Osteoblast (primary cell): Measurements from ENCODE around the gene ZIC4. TPM values are rescaled to one million over a fixed set of nuclear protein-coding genes. Genes with fewer than 3 reads are reported as not detected.

Source experiments
- DNase-seq: peaks from one replicate; pipeline ENCODE4 v3.0.0; 2011; ENCODE audit warnings: low spot score, mixed read lengths; ENCODE audit not compliant: insufficient read length; ENCODE audit errors: missing footprints
- H2AFZ ChIP-seq: 2 replicates; pipeline ENCODE4 v1.6.0; 2011; ENCODE audit warnings: mild to moderate bottlenecking, low read length
- H3K27ac ChIP-seq: 2 replicates; pipeline ENCODE4 v1.5.1; 2011; ENCODE audit warnings: mild to moderate bottlenecking, low read depth, low read length, moderate library complexity
- H3K27me3 ChIP-seq: 2 replicates; pipeline ENCODE4 v1.6.0; 2012; ENCODE audit warnings: mild to moderate bottlenecking, control low read depth, inconsistent platforms, low read length, moderate library complexity; ENCODE audit not compliant: insufficient read depth
- H3K36me3 ChIP-seq: 2 replicates; pipeline ENCODE4 v1.5.1; 2011; ENCODE audit warnings: mild to moderate bottlenecking, low read length, control low read depth, moderate library complexity; ENCODE audit not compliant: insufficient read depth
- H3K4me1 ChIP-seq: 2 replicates; pipeline ENCODE4 v1.5.1; 2011; ENCODE audit warnings: mild to moderate bottlenecking, low read length, control low read depth, moderate library complexity; ENCODE audit not compliant: insufficient read depth
- H3K4me2 ChIP-seq: 2 replicates; pipeline ENCODE4 v1.6.0; 2011; ENCODE audit warnings: mild to moderate bottlenecking, low read length; ENCODE audit not compliant: insufficient read depth
- H3K4me3 ChIP-seq: fragments of 200-600 bp; sonication (generic); 3 replicates; pipeline ENCODE4 v1.5.1; 2012; ENCODE audit warnings: mild to moderate bottlenecking, low read length, inconsistent platforms; ENCODE audit not compliant: insufficient read depth
- H3K79me2 ChIP-seq: 2 replicates; pipeline ENCODE4 v1.6.0; 2012; ENCODE audit warnings: mild to moderate bottlenecking, low read length, control low read depth, inconsistent platforms; ENCODE audit not compliant: insufficient read depth
- H3K9me3 ChIP-seq: 2 replicates; pipeline ENCODE4 v1.5.1; 2011; ENCODE audit warnings: low read depth, low read length, control low read depth
- H4K20me1 ChIP-seq: 2 replicates; pipeline ENCODE4 v1.6.0; 2012; ENCODE audit warnings: mild to moderate bottlenecking, low read length, control low read depth; ENCODE audit not compliant: insufficient read depth
- total RNA-seq: library from RNA; depleted of rRNA; stranded (reverse); fragments of >200 nt; gene quantifications from 2 replicates; pipeline ENCODE4 v1.2.3, GENCODE V29; 2012
- TF ChIP-seq, protein P1 (sequence below): IDR thresholded peaks from 2 replicates; pipeline ENCODE4 v1.5.1; 2011; ENCODE audit warnings: mild to moderate bottlenecking, low read depth, low read length, moderate library complexity; ENCODE audit errors: extremely low read depth

Gene ZIC4
- total RNA-seq, 1 donor = 0.72 TPM

- H2AFZ ChIP-seq = no peak overlapping the region
- H3K4me3 ChIP-seq = no peak overlapping the region
- no peak for DNase-seq
- H3K4me2 ChIP-seq = no peak overlapping the region
- no peaks in the 10 kb centered on the region for H3K36me3 ChIP-seq
- H3K4me1 ChIP-seq = no peaks in the 10 kb centered on the region
- H3K79me2 ChIP-seq = no peaks in the 10 kb centered on the region
- peaks cover 96% of the 10 kb centered on the region for H3K27me3 ChIP-seq
- no peak overlapping the region for H3K27ac ChIP-seq
- no peaks in the 10 kb centered on the region for H3K9me3 ChIP-seq
- H4K20me1 ChIP-seq = peaks cover 3% of the 10 kb centered on the region
- TF ChIP-seq, protein P1, sequence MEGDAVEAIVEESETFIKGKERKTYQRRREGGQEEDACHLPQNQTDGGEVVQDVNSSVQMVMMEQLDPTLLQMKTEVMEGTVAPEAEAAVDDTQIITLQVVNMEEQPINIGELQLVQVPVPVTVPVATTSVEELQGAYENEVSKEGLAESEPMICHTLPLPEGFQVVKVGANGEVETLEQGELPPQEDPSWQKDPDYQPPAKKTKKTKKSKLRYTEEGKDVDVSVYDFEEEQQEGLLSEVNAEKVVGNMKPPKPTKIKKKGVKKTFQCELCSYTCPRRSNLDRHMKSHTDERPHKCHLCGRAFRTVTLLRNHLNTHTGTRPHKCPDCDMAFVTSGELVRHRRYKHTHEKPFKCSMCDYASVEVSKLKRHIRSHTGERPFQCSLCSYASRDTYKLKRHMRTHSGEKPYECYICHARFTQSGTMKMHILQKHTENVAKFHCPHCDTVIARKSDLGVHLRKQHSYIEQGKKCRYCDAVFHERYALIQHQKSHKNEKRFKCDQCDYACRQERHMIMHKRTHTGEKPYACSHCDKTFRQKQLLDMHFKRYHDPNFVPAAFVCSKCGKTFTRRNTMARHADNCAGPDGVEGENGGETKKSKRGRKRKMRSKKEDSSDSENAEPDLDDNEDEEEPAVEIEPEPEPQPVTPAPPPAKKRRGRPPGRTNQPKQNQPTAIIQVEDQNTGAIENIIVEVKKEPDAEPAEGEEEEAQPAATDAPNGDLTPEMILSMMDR = no peak
Measured at GRCh38 chr3:147370349-147370748, 36.0 kb downstream of the ZIC4 start.

DNA sequence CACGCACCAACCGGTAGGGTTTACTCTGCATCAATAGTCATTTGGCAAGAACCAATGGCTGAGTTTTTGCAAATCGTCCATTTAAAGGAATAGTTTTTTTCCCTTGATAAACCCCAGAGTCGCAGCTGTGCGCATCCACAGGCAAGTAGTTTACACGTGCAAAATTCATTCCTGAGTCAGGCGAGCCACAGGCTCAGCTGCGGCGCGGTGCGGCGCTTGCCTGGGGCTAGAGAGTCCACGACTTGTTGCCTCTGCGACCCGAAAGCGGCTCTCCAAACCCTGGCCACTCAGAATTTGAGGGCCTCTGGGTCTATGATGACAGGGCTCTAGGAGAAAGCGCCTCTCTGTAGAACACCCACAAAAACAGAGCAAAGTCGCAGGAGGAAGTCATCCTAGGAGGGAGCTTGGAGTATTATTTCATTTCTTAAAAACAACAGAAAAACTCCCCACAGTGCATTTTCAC lies 36.7 kb downstream of the ZIC4 start:
- H3K4me3 ChIP-seq = no peak overlapping the region
- H3K9me3 ChIP-seq = no peaks in the 10 kb centered on the region
- H3K79me2 ChIP-seq = no peaks in the 10 kb centered on the region
- H3K36me3 ChIP-seq = no peaks in the 10 kb centered on the region
- H3K4me1 ChIP-seq = no peaks in the 10 kb centered on the region
- no peak for DNase-seq
- H2AFZ ChIP-seq = no peak overlapping the region
- H3K4me2 ChIP-seq = no peak overlapping the region
- H3K27me3 ChIP-seq = peaks cover 96% of the 10 kb centered on the region
- H3K27ac ChIP-seq = no peak overlapping the region
- TF ChIP-seq, protein P1 = no peak
- H4K20me1 ChIP-seq = peaks cover 3% of the 10 kb centered on the region

DNA sequence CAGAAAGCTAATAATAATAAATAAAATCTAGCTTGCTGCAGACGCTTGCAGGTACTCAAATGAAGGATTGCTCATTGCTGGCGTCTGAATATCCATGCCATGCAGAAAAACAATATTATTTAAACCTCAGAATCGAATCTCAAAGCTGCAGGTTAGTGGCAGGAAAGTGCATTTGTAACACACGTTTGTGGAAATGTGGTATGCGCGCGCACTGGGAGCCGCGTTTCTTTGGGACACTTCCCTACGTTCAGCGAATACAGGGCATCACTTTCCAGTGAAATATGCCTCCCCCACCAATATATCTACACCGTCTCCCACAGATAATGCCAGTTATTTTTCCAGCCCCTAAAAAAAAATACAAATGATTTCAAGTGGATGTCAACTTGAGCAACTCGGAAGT lies 37.1 kb downstream of the ZIC4 start:
- Histone ChIP-seq H3K79me2 (no peaks in the 10 kb centered on the region), H3K9me3 (no peaks in the 10 kb centered on the region), H2AFZ (no peak overlapping the region), H3K4me3 (no peak overlapping the region), H3K27ac (no peak overlapping the region), H4K20me1 (peaks cover 3% of the 10 kb centered on the region), H3K4me1 (no peaks in the 10 kb centered on the region), H3K4me2 (no peak overlapping the region), H3K27me3 (peaks cover 97% of the 10 kb centered on the region), H3K36me3 (no peaks in the 10 kb centered on the region)
- TF ChIP-seq, protein P1 = no peak
- DNase-seq = no peak

GRCh38 chr3:147368561-147369221 lies 37.7 kb downstream of the ZIC4 start:
- Histone ChIP-seq H2AFZ (no peak overlapping the region), H3K27ac (no peak overlapping the region), H3K36me3 (no peaks in the 10 kb centered on the region), H3K4me1 (no peaks in the 10 kb centered on the region), H3K27me3 (peaks cover 97% of the 10 kb centered on the region), H3K4me3 (no peak overlapping the region), H4K20me1 (peaks cover 3% of the 10 kb centered on the region), H3K79me2 (no peaks in the 10 kb centered on the region), H3K9me3 (no peaks in the 10 kb centered on the region), H3K4me2 (no peak overlapping the region)
- TF ChIP-seq, protein P1 = no peak
- no peak for DNase-seq
